Mesenteric fat pad (tissue), 1 donor: ENCODE data around the gene C17orf58. TPM values are rescaled to one million over a fixed set of nuclear protein-coding genes. Genes with fewer than 3 reads are reported as not detected.
"Not testable (repeated sequence)": the region's sequence is repeated elsewhere in the genome, so short reads cannot be mapped to it uniquely, and the experiment has no call there.

Experiments
- DNase-seq: peaks from one replicate; pipeline ENCODE4 v3.0.0-alpha.2; 2020; ENCODE audit warnings: low spot score
- long read RNA-seq: library from polyadenylated mRNA; unstranded; transcript quantifications from one replicate; pipeline ENCODE4 v2.0.0, GENCODE V29; 2020
- total RNA-seq: library from RNA; stranded (reverse); fragmentation: NEBNext Ultra II Directional; extraction: Animal tissue kit (Norgen Biotek cat#: 25700); gene quantifications from one replicate; pipeline ENCODE4 v1.2.1, GENCODE V29; 2021
- donor health status: DM: yes; HTN: yes; CAD: no.

C17orf58 gene
- total RNA-seq, result 8.8 TPM
- long read RNA-seq, transcript C17orf58-202 (3 exons, 1,082 nt), result major isoform, 7 of 25 reads
- long read RNA-seq, transcript C17orf58-203 (2 exons, 1,654 nt), result minor isoform, 5 of 25 reads
- long read RNA-seq, partial matches to known transcripts, result 2 of 25 reads
- long read RNA-seq, other reads (novel, unspliced or antisense), result 10 of 25 reads

DNA sequence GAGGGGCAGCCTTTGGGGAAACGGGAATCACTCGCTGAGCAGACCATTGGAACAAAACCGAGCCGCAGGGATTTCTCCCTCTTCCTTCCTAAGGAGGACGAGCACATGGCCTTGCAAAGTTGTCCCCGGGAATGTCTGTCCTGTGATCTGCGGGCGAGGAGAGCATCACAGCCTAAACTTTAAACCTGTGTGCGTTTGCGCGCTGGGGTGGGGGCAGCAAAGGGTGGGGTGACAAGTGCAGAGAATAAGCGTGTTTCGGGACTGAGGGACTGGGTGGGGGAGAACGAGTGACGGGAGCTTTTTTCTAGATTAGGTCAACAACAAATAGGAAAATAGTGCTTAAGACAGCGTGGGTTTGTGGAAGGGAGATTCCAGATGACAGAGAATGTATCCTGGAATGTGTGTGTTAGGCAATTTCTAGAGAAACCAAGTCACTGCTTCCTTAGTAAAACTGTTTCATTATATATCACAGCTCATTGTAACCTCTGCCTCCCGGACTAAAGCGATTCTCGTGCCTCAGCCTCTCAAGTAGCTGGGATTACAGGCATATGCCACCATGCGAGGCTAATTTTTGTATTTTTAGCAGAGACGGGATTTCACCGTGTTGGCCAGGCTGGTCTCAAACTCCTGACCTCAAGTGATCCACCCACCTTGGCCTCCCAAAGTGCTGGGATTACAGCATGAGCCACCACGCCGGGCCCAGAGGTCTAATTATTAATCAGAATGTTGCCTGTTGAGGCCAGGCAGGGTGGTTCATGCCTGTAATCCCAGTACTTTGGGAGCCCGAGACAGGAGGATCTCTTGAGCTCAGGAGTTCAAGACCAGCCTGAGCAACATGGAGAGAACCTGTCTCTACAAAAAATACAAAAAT, at the start of gene C17orf58:
Gene C17orf58 (minus strand): TSS at position 169 of the 871 bp plus-strand sequence. CDS start 271 bp downstream, outside the sequence.
- DNase-seq, result not testable (repeated sequence)

DNA sequence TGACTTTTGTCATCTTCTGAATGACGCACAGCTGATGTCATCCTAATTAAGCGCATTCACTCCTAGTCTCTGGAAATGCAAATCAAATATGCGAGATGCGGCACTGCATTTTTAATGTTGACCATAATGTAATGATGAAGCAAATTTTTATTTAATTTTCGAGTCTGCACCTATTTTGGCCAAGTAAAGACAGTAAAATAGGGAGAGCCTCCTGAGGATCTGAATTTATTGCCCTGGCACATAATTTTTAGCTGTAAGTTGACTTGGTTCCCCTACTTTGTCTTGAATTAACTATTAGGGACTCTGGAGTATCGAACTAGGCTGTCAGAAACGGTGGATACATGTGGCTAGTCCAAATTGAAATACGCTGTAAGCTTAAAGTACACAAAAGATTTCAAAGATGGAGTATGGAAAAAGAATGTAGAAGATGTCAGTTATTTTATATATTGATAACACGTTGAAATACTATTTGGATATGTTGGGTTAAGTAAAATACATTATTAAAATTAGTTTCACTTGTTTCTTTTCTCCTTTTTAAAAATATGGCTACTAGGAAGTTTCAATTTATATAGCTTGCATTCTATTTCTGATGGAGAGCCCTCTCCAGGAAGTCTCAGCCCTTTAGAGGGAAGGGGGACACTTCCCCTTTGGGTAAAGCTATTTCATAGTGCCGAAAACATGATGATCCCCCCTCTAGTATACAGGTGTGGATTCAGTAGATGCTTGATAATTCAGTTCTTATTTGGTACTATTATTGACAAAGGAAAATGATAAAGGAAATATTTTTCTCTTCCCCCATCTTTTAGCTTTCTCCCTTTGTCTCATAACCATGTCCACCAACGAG, 40.3 kb upstream of the C17orf58 start:
- DNase-seq, result no peak

DNA sequence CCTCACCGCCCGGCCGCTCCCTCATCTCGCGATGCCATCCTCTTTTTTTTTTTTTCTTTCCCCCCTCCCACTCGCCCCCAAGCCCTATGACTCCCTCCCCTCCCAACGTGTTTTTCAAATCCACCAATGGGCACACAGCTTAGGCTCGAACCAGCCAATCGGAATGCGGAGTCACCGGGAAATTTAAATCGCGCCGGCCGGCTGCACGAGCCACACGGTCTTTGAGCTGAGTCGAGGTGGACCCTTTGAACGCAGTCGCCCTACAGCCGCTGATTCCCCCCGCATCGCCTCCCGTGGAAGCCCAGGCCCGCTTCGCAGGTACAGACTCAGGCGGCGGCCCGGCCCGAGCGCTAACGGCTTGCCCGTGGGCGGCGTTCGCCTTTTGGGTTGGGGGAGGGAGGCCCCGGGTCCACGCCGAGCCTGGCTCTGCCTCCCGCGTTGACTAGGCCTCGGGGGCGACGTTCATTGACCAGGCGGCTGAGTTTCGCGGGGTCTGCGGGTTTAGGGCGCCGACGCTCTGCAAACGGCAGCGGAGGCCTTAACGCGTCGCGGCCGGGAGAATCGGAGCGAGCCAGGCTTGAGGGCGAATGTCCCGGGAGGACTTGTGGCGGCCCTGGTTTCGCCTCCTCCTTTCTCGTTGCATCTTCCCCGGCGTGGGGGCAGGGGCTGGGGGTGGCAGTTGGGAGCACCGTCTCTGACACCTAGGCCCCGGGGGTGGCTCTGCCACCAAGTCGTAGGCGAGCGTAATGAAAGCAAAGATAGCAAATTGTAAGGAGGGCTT, 39.4 kb upstream of the C17orf58 start, which contains the start of gene KPNA2:
Gene KPNA2 (plus strand): TSS at position 213 of the 781 bp plus-strand sequence. CDS start 1,398 bp downstream, outside the sequence.
- peak; percentile 95 for DNase-seq

DNA sequence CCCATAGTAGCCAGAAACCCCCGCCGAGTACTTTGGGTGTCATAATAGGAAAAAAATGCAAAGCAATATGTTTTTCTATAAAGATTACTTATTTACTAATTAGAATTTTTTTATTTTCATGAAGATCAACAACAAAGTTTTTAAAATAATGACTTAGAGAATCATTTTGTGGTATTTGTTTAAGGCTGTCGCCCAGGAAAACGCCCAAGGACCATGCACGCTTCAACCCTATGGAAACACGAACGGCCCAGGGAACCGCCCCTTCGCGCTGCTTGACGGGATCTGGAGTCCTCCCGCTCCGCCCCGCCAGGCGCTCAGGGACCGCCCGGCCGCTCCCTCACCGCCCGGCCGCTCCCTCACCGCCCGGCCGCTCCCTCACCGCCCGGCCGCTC, 38.9 kb upstream of the C17orf58 start:
- peak; percentile 96 for DNase-seq

DNA sequence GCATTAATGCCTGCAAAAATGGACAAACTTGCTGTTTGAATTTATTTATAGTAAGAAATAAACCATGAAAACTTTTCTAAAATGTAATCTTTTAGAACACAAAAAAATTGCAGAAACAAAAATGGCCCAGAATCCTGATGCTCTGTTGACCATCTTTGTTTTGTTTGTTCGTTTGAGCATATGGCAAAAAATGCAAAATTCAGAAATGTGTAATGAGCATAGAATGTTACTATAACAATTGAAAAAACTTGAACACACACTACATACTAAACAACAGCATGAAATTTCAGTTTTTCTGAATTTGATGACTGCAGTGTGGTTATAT, 38.1 kb upstream of the C17orf58 start:
- no peak for DNase-seq

DNA sequence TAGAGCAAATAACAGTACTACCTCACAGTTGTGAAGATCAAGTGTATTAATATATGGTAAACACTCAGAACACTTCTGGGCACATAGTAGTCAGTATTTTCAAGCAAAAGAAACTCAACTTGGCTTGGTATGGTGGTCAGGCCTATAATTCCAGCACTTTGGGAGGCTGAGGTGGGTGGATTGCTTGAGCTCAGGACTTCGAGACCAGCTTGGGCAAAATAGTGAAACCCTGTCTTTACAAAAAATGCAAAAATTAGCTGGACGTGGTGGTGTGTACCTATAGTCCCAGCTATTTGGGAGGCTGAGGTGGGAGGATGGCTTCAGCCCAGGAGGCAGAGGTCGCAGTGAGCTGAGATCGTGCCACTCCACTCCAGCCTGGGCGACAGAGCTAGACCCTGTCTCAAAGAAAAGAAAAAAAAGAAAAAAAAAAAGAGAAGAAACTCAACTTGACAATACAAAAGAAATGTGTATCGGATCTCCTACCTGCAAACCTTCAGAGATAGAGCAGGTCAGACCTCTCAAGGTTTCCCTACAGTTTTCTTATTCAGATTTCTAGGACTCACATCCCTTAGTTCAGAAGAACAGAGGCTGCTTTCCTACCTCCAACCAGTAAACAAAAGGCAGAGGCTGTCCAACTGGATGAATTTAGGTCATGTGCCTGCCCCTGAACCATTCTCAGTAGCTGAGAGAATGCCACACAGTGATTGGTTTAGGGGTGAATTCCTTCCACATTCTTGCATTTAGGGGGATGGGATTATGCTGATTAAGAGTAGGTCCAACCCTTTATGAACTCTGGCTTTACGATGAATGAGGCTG, 37.6 kb upstream of the C17orf58 start:
- peak; percentile 2 for DNase-seq

DNA sequence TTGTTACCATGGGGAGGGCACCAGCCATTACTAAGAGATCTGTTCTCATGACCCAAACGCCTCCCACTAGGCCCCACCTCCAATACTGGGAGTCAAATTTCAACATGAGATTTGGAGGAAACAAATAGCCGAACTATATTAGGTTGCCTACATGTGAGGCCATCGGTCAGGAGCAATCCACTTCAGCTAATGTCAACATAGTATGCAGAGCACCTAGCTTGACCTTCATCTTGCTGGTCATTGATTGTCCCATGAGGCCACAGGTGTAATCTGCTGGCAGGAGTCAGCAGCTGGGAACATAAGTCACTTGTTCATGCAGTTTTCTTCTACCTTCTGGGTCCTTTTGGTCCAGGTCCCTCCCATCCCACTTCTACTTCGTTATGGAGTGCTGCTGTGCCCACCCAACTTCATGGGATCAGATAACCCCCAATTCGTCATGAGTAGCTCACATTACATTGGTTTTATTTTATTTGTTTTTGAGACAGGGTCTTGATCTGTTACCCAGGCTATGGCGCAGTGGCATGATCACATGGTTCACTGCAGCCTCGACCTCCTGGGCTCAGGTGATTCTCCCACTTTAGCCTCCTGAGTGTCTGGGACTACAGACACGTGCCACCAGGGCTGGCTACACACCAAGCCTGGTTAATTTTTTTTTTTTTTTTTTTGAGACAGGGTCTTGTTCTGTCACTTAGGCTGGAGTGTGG, 33.4 kb upstream of the C17orf58 start:
- peak; percentile 51 for DNase-seq

DNA sequence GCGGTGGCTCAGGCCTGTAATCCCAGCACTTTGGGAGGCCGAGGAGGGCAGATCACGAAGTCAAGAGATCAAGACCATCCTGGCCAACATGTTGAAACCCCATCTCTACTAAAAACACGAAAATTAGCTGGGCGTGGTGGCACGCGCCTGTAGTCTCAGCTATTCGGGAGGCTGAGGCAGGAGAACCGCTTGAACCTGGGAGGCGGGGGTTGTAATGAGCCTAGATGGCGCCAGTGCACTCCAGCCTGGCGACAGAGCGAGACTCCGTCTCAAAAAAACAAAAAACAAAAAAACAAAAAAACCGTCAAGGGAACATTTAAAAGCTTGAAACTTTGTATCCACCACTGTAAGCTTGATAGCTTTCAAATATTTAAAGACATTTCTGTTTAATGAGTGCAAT, 26.3 kb upstream of the C17orf58 start:
- peak; percentile 37 for DNase-seq

DNA sequence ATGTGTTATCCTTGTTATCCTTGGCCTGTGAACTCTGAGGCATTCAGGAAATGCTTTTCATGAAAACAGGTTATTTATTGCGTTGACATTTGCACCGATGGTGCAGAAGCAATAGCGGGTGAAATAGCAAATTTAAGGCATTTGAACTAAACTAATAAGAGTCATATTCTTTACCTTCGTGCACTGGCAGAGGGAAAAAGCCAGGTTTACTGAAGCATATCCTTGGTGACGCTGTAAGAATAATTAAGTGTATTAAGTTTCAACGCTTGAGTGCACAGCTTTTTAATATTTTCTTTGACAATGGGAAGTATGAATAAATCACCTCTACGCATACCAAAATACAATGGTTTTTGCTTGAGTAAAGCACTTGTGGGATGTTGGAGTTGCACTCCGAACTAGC, 25.7 kb upstream of the C17orf58 start:
- DNase-seq, result no peak

DNA sequence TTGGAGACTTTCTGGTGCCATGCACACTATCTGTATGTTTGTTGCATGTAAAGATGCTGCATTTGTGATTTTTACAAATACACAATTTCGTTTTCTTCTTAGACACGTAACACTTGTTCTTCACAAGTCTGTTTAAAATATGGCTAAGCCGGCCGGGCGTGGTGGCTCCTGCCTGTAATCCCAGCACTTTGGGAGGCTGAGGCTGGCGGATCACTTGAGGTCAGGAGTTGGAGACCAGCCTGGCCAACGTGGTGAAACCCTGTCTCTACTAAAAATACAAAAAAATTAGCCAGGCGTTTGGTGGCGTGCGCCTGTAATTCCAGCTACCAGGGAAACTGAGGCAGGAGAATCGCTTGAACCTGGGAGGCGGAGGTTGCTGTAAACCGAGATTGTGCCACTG, 24.5 kb upstream of the C17orf58 start:
- peak; percentile 33 for DNase-seq

DNA sequence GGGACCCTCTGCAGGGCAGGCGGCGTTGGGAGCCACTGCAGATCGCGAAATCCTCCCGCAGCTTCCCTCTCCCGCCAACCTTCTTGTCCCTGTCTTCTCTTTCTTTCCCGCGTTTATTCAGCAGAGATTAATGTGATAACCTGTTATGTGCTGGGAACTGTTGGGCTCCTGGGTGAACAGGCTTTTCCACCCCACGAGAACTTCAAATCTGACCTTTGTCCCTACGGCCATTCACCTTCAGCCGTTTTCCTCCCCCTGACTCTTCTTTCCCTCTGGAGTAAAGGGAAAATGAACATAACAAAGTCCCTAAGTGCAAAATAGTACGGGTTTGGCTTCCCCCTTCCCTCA, 24.1 kb upstream of the C17orf58 start:
- peak; percentile 75 for DNase-seq

DNA sequence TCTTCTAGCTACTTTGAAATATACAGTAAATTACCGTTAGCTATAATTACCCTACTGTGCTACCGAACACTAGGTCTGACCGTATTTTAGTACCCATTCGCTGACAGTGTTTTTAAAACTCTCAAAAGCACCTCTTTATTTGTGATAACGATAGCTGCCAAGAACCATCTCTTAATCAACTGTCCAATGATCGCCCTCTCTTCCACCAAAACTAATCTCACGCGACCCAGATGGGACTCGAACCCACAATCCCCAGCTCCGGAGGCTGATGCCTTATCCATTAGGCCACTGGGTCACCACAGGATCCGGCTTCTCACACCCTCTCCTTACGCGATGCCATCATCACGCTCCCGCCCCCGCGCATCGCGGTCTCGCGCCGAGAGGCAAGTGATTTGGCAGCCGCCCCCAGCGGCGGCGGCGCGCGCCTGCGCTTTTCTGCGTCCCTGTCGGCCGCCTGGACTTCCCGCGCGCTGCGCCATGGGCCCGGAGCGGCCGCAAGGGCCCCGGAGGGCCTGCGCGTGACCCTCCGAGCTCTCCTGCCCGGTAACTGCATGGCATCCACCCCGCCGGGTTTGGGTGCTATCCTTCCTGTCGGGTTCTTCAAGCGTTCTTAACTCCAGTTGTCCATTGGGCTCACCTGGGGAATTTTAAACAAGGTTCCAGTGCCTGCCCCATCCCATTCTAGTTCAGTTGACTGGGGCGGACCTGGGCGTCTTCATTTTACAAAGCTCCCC, 23.6 kb upstream of the C17orf58 start:
- peak; percentile 100 for DNase-seq

DNA sequence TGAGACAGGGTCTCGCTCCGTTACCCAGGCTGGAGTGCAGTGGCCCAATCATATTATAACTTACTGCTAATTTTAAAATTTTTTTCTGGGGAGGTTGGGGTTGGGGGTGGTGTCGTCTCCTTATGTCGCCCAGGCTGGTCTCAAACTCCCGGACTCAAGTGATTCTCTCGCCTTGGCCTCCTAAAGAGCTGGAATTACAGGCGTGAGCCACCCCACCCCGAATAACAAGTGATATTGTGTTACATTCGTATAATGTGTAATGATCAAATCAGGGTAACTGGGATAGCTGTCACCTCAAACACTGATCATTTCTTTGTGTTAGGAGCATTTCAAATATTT, 23.0 kb upstream of the C17orf58 start:
- no peak for DNase-seq

DNA sequence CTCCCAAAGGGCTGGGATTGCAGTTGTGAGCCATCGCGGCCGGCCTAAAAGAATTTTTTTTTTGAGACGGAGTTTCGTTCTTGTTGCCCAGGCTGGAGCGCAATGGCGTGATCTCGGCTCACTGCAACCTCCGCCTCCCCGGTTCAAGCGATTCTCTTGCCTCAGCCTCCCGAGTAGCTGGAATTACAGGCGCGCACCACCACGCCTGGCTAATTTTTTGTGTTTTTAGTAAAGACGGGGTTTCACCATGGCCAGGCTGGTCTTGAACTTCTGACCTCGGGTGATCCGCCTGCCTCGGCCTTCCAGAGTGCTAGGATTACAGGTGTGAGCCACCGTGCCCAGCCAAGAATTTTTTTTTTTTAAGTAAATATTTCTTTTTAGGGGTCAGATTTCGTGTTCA, 22.2 kb upstream of the C17orf58 start:
- DNase-seq, result not testable (repeated sequence)

DNA sequence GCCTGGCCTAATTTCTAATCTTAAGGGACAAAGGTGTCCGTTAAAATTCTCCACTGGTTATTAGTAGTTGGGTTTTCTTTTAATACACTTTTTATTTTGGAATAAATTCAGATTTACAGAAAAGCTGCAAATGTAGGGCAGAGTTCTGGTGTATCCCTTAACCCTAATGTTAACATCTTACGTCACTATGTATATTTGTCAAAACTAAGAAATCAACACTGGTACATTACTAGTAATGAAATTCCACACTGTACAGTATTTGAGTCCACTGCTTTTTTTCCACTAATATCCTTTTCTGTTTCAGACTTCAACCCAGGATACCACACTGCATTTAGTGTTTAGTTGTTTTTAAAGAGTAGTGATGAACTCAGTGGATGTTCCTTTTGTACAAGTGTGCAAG, 20.6 kb upstream of the C17orf58 start:
- no peak for DNase-seq

DNA sequence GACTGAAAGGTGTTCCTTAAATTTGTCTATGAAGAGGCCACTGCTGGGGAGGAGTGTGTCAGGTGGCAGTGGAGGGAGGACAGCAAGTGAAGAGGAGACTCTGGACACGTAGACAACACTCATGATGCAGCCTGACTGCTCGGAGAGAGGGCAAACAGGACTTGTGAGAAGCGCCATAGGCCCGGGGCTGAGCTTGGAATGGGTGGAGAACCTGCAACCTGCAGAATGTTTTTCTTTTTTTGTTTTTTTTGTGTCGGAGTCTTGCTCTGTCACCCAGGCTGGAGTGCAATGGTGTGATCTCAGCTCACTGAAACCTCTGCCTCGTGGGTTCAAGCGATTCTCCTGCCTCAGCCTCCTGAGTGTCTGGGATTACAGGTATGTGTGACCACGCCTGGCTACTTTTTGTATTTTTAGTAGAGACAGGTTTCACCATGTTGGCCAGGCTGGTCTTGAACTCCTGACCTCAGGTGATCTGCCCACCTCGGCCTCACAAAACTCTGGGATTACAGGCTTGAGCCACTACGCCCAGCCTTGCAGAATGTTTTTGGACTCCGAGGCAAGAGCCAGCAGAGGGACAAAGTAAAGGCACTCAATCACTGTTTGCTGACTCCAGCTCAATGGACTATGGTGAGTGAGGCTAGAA, 18.9 kb upstream of the C17orf58 start:
- peak; percentile 76 for DNase-seq

DNA sequence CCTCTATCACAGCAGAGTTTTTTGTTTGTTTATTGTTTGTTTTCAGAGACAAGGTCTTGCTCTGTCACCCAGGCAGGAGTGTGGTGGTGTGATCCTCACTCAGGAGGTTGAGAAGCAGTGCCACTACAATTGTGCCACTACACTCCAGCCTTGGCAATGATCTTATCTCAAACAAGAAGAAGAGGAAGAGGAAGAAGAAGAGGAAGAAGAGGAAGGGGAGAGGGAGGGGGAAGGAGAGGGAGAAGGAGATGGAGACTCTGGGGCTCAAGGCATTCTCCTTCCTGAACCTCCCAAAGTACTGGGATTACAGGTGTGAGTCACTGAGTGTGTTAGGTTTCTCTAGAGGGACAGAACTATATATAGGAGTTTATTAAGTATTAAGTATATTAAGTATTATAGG, 17.1 kb upstream of the C17orf58 start:
- no peak for DNase-seq

DNA sequence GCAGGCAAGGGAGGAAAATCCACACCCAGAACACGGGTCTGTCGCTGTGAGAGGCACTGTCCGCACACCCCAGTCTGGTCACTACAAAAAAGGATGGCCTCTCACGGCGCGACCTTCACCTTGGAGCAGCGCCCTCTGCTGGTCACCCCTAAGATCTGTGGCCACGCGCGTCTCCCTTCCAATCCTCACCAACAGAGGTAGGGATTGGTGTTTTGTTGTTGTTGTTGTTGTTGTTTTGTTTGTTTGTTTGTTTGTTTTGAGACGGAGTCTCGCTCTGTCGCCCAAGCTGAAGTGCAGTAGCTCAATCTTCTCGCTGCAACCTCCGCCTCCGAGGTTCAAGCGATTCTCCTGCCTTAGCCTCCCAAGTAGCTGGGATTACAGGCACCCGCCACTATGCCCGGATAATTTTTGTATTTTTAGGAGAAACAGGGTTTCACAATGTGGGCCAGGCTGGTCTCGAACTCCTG, 15.0 kb upstream of the C17orf58 start:
- no peak for DNase-seq
